Natural killer cell (primary cell): Measurements from ENCODE around the gene ANKRD13C. TPM values are rescaled to one million over a fixed set of nuclear protein-coding genes. Genes with fewer than 3 reads are reported as not detected.
"Not testable (repeated sequence)": the region's sequence is repeated elsewhere in the genome, so short reads cannot be mapped to it uniquely, and the experiment has no call there.

Source experiments
- ATAC-seq, 3 donors: fragments of 150-1000 bp in 2 of 3; fragments of 200-7000 bp in 1 of 3; cut with Tn5 transposase; 1 replicate in 1 of 3; 2 replicates in 2 of 3; pipeline ENCODE4 v1.10.0; 2021; ENCODE audit warnings: mild to moderate bottlenecking in 2 of 3, moderate library complexity in 2 of 3
- DNase-seq, 2 donors: peaks; one replicate each; pipeline versions ENCODE4 v3.0.0 to v3.0.0-alpha.2; 2013 to 2021; ENCODE audit warnings: mixed read lengths in 1 of 2
- H3K27ac ChIP-seq: one replicate; pipeline ENCODE4 v1.5.1; 2013; ENCODE audit warnings: mild to moderate bottlenecking, low read length
- H3K27me3 ChIP-seq: one replicate; pipeline ENCODE4 v1.6.1; 2013; ENCODE audit warnings: low read length; ENCODE audit not compliant: control insufficient read depth, insufficient read depth
- H3K36me3 ChIP-seq: one replicate; pipeline ENCODE4 v1.6.1; 2013; ENCODE audit warnings: low read length; ENCODE audit not compliant: control insufficient read depth, insufficient read depth
- H3K4me1 ChIP-seq: one replicate; pipeline ENCODE4 v1.6.1; 2013; ENCODE audit warnings: low read length; ENCODE audit not compliant: control insufficient read depth, insufficient read depth
- H3K4me3 ChIP-seq: one replicate; pipeline ENCODE4 v1.5.1; 2013; ENCODE audit warnings: low read length
- H3K9me3 ChIP-seq: one replicate; pipeline ENCODE4 v1.6.1; 2013; ENCODE audit warnings: low read length; ENCODE audit not compliant: control insufficient read depth, insufficient read depth
- H3K27ac Mint-ChIP-seq, 2 donors: one replicate each; pipeline ENCODE4 v1.8.0; 2022; ENCODE audit warnings: mild to moderate bottlenecking in 2 of 2, mixed read lengths in 2 of 2, moderate library complexity in 1 of 2
- H3K27me3 Mint-ChIP-seq, 2 donors: one replicate each; pipeline ENCODE4 v1.8.0; 2022; ENCODE audit warnings: low read depth in 2 of 2, mixed read lengths in 2 of 2
- H3K36me3 Mint-ChIP-seq: one replicate; pipeline ENCODE4 v1.8.0; 2022; ENCODE audit warnings: mixed read lengths
- H3K4me1 Mint-ChIP-seq, 2 donors: one replicate each; pipeline ENCODE4 v1.8.0; 2022; ENCODE audit warnings: mixed read lengths in 2 of 2
- H3K4me3 Mint-ChIP-seq: one replicate; pipeline ENCODE4 v1.8.0; 2022; ENCODE audit warnings: mild to moderate bottlenecking, moderate library complexity, mixed read lengths
- H3K9me3 Mint-ChIP-seq, 2 donors: one replicate each; pipeline ENCODE4 v1.8.0; 2022; ENCODE audit warnings: mixed read lengths in 2 of 2
- CTCF ChIP-seq: fragments of 200-600 bp; IDR thresholded peaks from one replicate; pipeline ENCODE4 v1.8.0; 2022; ENCODE audit warnings: antibody characterized with exemption
- WGBS: methylation state at CpG from one replicate; pipeline ENCODE4 v1.1.7; 2013; ENCODE audit warnings: missing lambda C conversion rate; ENCODE audit not compliant: insufficient coverage; 5-methylcytosine and 5-hydroxymethylcytosine counted together
- intact Hi-C: fragments of 100-400 bp; cut with micrococcal nuclease; formaldehyde crosslinking; loops from one replicate; pipeline ENCODE4 v1.14.2; 2022
- total RNA-seq, 4 donors: library from RNA; stranded (reverse); fragments of 120-200 nt in 1 of 4; gene quantifications; one replicate each; pipeline versions ENCODE4 v1.2.3 to v1.2.4, GENCODE V29; 2013 to 2022

Gene ANKRD13C
- total RNA-seq, 3 donors from 2014 or later (not counting 1 experiment from before 2014, with no cell fraction given), result 32.2 to 33.7 (median 32.8) TPM

GRCh38 chr1:70372426-70372825 is 17.9 kb upstream of the ANKRD13C start:
- Mint-ChIP-seq H3K27ac (no peak overlapping the region), H3K9me3 (no peaks in the 10 kb centered on the region), H3K4me3 (no peak overlapping the region), H3K27me3 (no peaks in the 10 kb centered on the region), H3K4me1 (no peaks in the 10 kb centered on the region), H3K36me3 (no peaks in the 10 kb centered on the region)
- DNase-seq (no peak), ATAC-seq (no peak)
- no peaks in the 10 kb centered on the region for H3K9me3 ChIP-seq
- TF ChIP-seq CTCF, result no peak
- no peak overlapping the region for H3K27ac ChIP-seq
- no peak overlapping the region for H3K4me3 ChIP-seq
- H3K27me3 ChIP-seq, result no peaks in the 10 kb centered on the region
- intact Hi-C loops, result no loop called here
- H3K36me3 ChIP-seq, result no peaks in the 10 kb centered on the region
- WGBS, result 90% methylated on average over 4 of the region's 4 CpGs
- no peaks in the 10 kb centered on the region for H3K4me1 ChIP-seq

GRCh38 chr1:70371586-70371985 is 17.1 kb upstream of the ANKRD13C start:
- H3K9me3 ChIP-seq, H3K36me3 Mint-ChIP-seq, H3K4me1 ChIP-seq, DNase-seq, H3K27me3 ChIP-seq, H3K27ac ChIP-seq, H3K27me3 Mint-ChIP-seq, H3K4me1 Mint-ChIP-seq, H3K4me3 Mint-ChIP-seq, H3K36me3 ChIP-seq, H3K27ac Mint-ChIP-seq, H3K4me3 ChIP-seq, ATAC-seq, intact Hi-C loops, H3K9me3 Mint-ChIP-seq: not testable (repeated sequence)
- 94% methylated on average over 3 of the region's 3 CpGs for WGBS

- H3K4me1 Mint-ChIP-seq, ATAC-seq, intact Hi-C loops, DNase-seq, H3K9me3 ChIP-seq, H3K27ac ChIP-seq, H3K27me3 ChIP-seq, H3K27ac Mint-ChIP-seq, H3K4me3 Mint-ChIP-seq, H3K27me3 Mint-ChIP-seq, H3K9me3 Mint-ChIP-seq, H3K36me3 ChIP-seq, H3K4me3 ChIP-seq, H3K36me3 Mint-ChIP-seq, H3K4me1 ChIP-seq: not testable (repeated sequence)
- 69% methylated on average over 5 of the region's 5 CpGs for WGBS
These were observed 12.9 kb upstream of the ANKRD13C start for GRCh38 chr1:70367397-70367796.

GRCh38 chr1:70366997-70367396 is 12.5 kb upstream of the ANKRD13C start:
- H3K27ac Mint-ChIP-seq, H3K4me3 Mint-ChIP-seq, H3K36me3 Mint-ChIP-seq, ATAC-seq, H3K36me3 ChIP-seq, H3K27me3 ChIP-seq, H3K9me3 ChIP-seq, H3K27me3 Mint-ChIP-seq, H3K4me3 ChIP-seq, DNase-seq, H3K4me1 Mint-ChIP-seq, H3K9me3 Mint-ChIP-seq, H3K27ac ChIP-seq, H3K4me1 ChIP-seq, intact Hi-C loops: not testable (repeated sequence)
- 89% methylated on average over 3 of the region's 3 CpGs for WGBS

- H3K9me3 Mint-ChIP-seq, H3K4me1 Mint-ChIP-seq, H3K4me1 ChIP-seq, H3K36me3 Mint-ChIP-seq, H3K4me3 ChIP-seq, DNase-seq, H3K4me3 Mint-ChIP-seq, H3K27ac Mint-ChIP-seq, H3K9me3 ChIP-seq, H3K27me3 ChIP-seq, H3K27ac ChIP-seq, intact Hi-C loops, H3K36me3 ChIP-seq, ATAC-seq, H3K27me3 Mint-ChIP-seq: not testable (repeated sequence)
- 95% methylated on average over 2 of the region's 4 CpGs for WGBS
These were observed 12.0 kb upstream of the ANKRD13C start for GRCh38 chr1:70366425-70366952.
